SK-N-SH (cell line): ENCODE data around the gene TIMM23. TPM values are rescaled to one million over a fixed set of nuclear protein-coding genes. Genes with fewer than 3 reads are reported as not detected.

Experiments
- CTCF ChIA-PET: fragments of 300-600, 350-600 bp; formaldehyde crosslinking; extraction: SDS; loops from one replicate; lab custom pipeline; 2021; lab: Yijun Ruan, JAX
- POLR2A ChIA-PET: fragments of 350-600 bp; sonication (Branson Sonifier 250); formaldehyde crosslinking; extraction: SDS; loops from one replicate; lab custom pipeline; 2020; ENCODE audit warnings: antibody characterized with exemption, inconsistent platforms; lab: Yijun Ruan, JAX
- DNase-seq: peaks from one replicate; pipeline ENCODE4 v3.0.0; 2012
- H2AFZ ChIP-seq: fragments of 200-600 bp; sonication (generic); 2 replicates; pipeline ENCODE4 v1.8.1; 2016; ENCODE audit warnings: antibody characterized with exemption, mild to moderate bottlenecking, low read depth
- H3F3A ChIP-seq: fragments of 200-600 bp; sonication (generic); replicated peaks from 2 replicates; pipeline ENCODE3; 2016; ENCODE audit warnings: antibody characterized with exemption, mild to moderate bottlenecking; ENCODE audit not compliant: insufficient read depth
- H3K27ac ChIP-seq, 2 experiments: fragments of 200-500 bp in 1 of 2; fragments of 200-600 bp in 1 of 2; sonication (Bioruptor generic) in 1 of 2; sonication (generic), shearing (Covaris generic) in 1 of 2; 2 replicates each; pipeline versions ENCODE4 v1.5.1 to v1.6.1; 2014 to 2016; ENCODE audit warnings: low read depth in 2 of 2, inconsistent platforms in 1 of 2, low read length in 1 of 2, mild to moderate bottlenecking in 1 of 2, mixed read lengths in 1 of 2
- H3K27me3 ChIP-seq: fragments of 200-600 bp; sonication (generic), shearing (Covaris generic); 2 replicates; pipeline ENCODE4 v1.6.1; 2016; ENCODE audit warnings: mixed run types; ENCODE audit not compliant: insufficient read depth
- H3K36me3 ChIP-seq, 2 experiments: fragments of 200-500 bp in 1 of 2; fragments of 200-600 bp in 1 of 2; sonication (Bioruptor generic) in 1 of 2; sonication (generic) in 1 of 2; replicated peaks in 1 of 2; 2 replicates each; pipeline versions ENCODE3 to v1.5.1; 2014 to 2016; ENCODE audit warnings: low read length in 1 of 2, mild to moderate bottlenecking in 1 of 2; ENCODE audit not compliant: insufficient read depth in 2 of 2, control insufficient read depth in 1 of 2
- H3K4me1 ChIP-seq, 2 experiments: fragments of 200-500 bp in 1 of 2; fragments of 200-600 bp in 1 of 2; sonication (Bioruptor generic) in 1 of 2; sonication (generic), shearing (Covaris generic) in 1 of 2; 2 replicates each; pipeline versions ENCODE4 v1.5.1 to v1.6.1; 2014 to 2016; ENCODE audit warnings: low read depth in 1 of 2, low read length in 1 of 2, mixed run types in 1 of 2; ENCODE audit not compliant: insufficient read depth in 2 of 2, control insufficient read depth in 1 of 2
- H3K4me2 ChIP-seq: fragments of 200-600 bp; sonication (generic), shearing (Covaris generic); 2 replicates; pipeline ENCODE4 v1.6.1; 2017; ENCODE audit warnings: mixed run types
- H3K4me3 ChIP-seq, 2 experiments: fragments of 200-500 bp in 1 of 2; fragments of 200-600 bp in 1 of 2; sonication (Bioruptor generic) in 1 of 2; sonication (generic), shearing (Covaris generic) in 1 of 2; 2 replicates each; pipeline versions ENCODE4 v1.5.1 to v1.8.1; 2014 to 2016; ENCODE audit warnings: low read depth in 2 of 2, inconsistent platforms in 1 of 2, low read length in 1 of 2, mild to moderate bottlenecking in 1 of 2, mixed read lengths in 1 of 2, moderate library complexity in 1 of 2
- H3K79me2 ChIP-seq: fragments of 200-600 bp; sonication (generic); 2 replicates; pipeline ENCODE4 v1.8.1; 2017; ENCODE audit warnings: mild to moderate bottlenecking; ENCODE audit not compliant: insufficient read depth
- H3K9ac ChIP-seq: fragments of 200-600 bp; sonication (generic); 2 replicates; pipeline ENCODE4 v1.6.1; 2017; ENCODE audit warnings: mixed run types
- H3K9me2 ChIP-seq: fragments of 200-600 bp; sonication (generic); 2 replicates; pipeline ENCODE4 v1.6.1; 2017; ENCODE audit warnings: mixed run types
- H3K9me3 ChIP-seq: fragments of 200-600 bp; sonication (generic); 2 replicates; pipeline ENCODE4 v1.6.1; 2017; ENCODE audit warnings: mixed run types, mild to moderate bottlenecking, moderate library complexity
- H4K20me1 ChIP-seq: fragments of 200-600 bp; sonication (generic); 2 replicates; pipeline ENCODE4 v1.6.1; 2017; ENCODE audit warnings: mild to moderate bottlenecking, mixed run types; ENCODE audit not compliant: insufficient read depth
- ELF1 ChIP-seq: IDR thresholded peaks from 2 replicates; pipeline ENCODE4 v1.4.0; 2012
- FOXM1 ChIP-seq: IDR thresholded peaks from 2 replicates; pipeline ENCODE4 v1.4.0; 2012; ENCODE audit warnings: low read depth, mild to moderate bottlenecking
- JUND ChIP-seq: IDR thresholded peaks from 2 replicates; pipeline ENCODE4 v1.4.0; 2012
- MEF2A ChIP-seq: IDR thresholded peaks from 2 replicates; pipeline ENCODE4 v1.4.0; 2012; ENCODE audit warnings: low read depth, borderline replicate concordance
- MXI1 ChIP-seq: IDR thresholded peaks from 2 replicates; pipeline ENCODE4 v1.6.1; 2012; ENCODE audit warnings: mild to moderate bottlenecking, low read depth, low read length, improper control_type of control experiment
- NRF1 ChIP-seq: IDR thresholded peaks from 2 replicates; pipeline ENCODE4 v1.6.1; 2012; ENCODE audit warnings: low read depth, mild to moderate bottlenecking, low read length
- RAD21 ChIP-seq: IDR thresholded peaks from 2 replicates; pipeline ENCODE4 v1.6.1; 2012; ENCODE audit warnings: mild to moderate bottlenecking, low read length
- SMC3 ChIP-seq: IDR thresholded peaks from 2 replicates; pipeline ENCODE4 v1.6.1; 2012; ENCODE audit warnings: low read depth, low read length, improper control_type of control experiment
- WGBS: methylation state at CpG from one replicate; pipeline ENCODE4 v1.1.6; 2017; ENCODE audit warnings: low lambda C conversion rate; 5-methylcytosine and 5-hydroxymethylcytosine counted together
- polyA plus RNA-seq, 3 experiments: library from polyadenylated mRNA; depleted of rRNA; stranded (reverse); fragments of >200 nt; gene quantifications; 2 replicates each; pipeline ENCODE4 v1.2.3, GENCODE V29; 2012
- TF ChIP-seq, protein P1 (sequence below): IDR thresholded peaks from 2 replicates; pipeline ENCODE4 v1.4.0; 2012; ENCODE audit warnings: low read depth, borderline replicate concordance
- TF ChIP-seq, protein P2 (sequence below): IDR thresholded peaks from 2 replicates; pipeline ENCODE4; 2012
- TF ChIP-seq, protein P3 (sequence below): IDR thresholded peaks from 2 replicates; pipeline ENCODE4 v1.6.1; 2012; ENCODE audit warnings: mild to moderate bottlenecking, low read depth, low read length, moderate library complexity
- TF ChIP-seq, protein P4 (sequence below): fragments of 200-600 bp; sonication (generic); IDR thresholded peaks from 2 replicates; pipeline ENCODE4 v1.6.1; 2017; ENCODE audit warnings: antibody characterized with exemption, mild to moderate bottlenecking, moderate library complexity

Gene TIMM23
- polyA plus RNA-seq, 1 of the 3 experiments (the other 2 are of a cell fraction), result 87.0 TPM

DNA sequence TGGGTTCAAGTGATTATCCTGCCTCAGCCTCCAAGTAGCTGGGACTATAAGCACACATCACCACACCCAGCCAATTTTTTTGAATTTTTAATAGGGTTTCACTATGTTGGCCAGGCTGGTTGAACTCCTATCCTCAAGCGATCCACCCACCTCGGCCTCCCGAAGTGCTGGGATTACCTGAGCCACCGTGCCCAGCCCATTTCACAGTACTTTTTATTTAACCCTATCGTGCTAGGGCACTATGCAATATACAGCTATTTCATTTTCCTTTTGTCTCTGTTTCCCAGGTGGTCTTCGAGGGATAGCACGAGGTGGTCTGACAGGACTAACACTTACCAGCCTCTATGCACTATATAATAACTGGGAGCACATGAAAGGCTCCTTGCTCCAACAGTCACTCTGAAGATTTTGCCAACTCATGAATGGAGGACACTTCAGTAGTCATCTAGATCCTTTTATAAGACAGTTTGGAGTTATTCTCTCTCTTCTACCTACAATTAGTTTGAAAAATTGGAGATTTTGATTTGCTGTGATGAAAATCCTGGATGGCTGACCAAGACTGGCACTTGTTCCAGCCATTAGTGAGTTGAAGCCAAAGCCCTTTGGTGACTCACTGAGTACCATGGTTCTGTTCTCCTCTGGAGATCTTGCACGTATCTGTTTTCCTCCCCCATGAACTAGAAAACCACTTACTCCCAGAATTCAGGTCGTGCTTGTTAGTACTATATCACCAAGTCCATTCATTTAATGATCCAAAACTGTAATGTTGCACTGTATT lies 30.8 kb downstream of the TIMM23 start:
- H3K4me1 ChIP-seq, result no peaks in the 10 kb centered on the region; a peak in 1 of 4 replicates
- H3F3A ChIP-seq, result peaks cover 50% of the 10 kb centered on the region
- H3K27me3 ChIP-seq, result no peaks in the 10 kb centered on the region
- DNase-seq, result no peak
- no peak overlapping the region for H3K9ac ChIP-seq
- H3K79me2 ChIP-seq, result peaks cover 21% of the 10 kb centered on the region
- H3K36me3 ChIP-seq, result peaks cover 60 to 84% of the 10 kb centered on the region in 2 experiments
- H3K4me2 ChIP-seq, result no peak overlapping the region
- no peaks in the 10 kb centered on the region for H3K9me3 ChIP-seq
- POLR2A ChIA-PET, result no interaction called here
- 94% methylated on average over 9 of the region's 9 CpGs for WGBS
- no peaks in the 10 kb centered on the region for H3K9me2 ChIP-seq
- no peak overlapping the region for H3K27ac ChIP-seq
- H3K4me3 ChIP-seq, result no peak overlapping the region
- H2AFZ ChIP-seq, result no peak overlapping the region
- CTCF ChIA-PET, result interaction anchor here (0.7 to 0.8 kb wide), 2 partner anchors 14 to 251 kb away, joined by 3 read pairs; no protein-coding TSS in a partner anchor
- TF ChIP-seq, protein P1, sequence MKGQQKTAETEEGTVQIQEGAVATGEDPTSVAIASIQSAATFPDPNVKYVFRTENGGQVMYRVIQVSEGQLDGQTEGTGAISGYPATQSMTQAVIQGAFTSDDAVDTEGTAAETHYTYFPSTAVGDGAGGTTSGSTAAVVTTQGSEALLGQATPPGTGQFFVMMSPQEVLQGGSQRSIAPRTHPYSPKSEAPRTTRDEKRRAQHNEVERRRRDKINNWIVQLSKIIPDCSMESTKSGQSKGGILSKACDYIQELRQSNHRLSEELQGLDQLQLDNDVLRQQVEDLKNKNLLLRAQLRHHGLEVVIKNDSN, result no peak
- no peak for TF ChIP-seq RAD21
- TF ChIP-seq, protein P2, sequence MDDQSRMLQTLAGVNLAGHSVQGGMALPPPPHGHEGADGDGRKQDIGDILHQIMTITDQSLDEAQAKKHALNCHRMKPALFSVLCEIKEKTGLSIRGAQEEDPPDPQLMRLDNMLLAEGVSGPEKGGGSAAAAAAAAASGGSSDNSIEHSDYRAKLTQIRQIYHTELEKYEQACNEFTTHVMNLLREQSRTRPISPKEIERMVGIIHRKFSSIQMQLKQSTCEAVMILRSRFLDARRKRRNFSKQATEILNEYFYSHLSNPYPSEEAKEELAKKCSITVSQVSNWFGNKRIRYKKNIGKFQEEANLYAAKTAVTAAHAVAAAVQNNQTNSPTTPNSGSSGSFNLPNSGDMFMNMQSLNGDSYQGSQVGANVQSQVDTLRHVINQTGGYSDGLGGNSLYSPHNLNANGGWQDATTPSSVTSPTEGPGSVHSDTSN, result no peak
- TF ChIP-seq SMC3, result no peak
- TF ChIP-seq MXI1, result no peak
- TF ChIP-seq, protein P3, sequence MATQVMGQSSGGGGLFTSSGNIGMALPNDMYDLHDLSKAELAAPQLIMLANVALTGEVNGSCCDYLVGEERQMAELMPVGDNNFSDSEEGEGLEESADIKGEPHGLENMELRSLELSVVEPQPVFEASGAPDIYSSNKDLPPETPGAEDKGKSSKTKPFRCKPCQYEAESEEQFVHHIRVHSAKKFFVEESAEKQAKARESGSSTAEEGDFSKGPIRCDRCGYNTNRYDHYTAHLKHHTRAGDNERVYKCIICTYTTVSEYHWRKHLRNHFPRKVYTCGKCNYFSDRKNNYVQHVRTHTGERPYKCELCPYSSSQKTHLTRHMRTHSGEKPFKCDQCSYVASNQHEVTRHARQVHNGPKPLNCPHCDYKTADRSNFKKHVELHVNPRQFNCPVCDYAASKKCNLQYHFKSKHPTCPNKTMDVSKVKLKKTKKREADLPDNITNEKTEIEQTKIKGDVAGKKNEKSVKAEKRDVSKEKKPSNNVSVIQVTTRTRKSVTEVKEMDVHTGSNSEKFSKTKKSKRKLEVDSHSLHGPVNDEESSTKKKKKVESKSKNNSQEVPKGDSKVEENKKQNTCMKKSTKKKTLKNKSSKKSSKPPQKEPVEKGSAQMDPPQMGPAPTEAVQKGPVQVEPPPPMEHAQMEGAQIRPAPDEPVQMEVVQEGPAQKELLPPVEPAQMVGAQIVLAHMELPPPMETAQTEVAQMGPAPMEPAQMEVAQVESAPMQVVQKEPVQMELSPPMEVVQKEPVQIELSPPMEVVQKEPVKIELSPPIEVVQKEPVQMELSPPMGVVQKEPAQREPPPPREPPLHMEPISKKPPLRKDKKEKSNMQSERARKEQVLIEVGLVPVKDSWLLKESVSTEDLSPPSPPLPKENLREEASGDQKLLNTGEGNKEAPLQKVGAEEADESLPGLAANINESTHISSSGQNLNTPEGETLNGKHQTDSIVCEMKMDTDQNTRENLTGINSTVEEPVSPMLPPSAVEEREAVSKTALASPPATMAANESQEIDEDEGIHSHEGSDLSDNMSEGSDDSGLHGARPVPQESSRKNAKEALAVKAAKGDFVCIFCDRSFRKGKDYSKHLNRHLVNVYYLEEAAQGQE, result no peak
- TF ChIP-seq ELF1, result no peak
- no peak for TF ChIP-seq JUND
- no peak for TF ChIP-seq NRF1
- TF ChIP-seq, protein P4, sequence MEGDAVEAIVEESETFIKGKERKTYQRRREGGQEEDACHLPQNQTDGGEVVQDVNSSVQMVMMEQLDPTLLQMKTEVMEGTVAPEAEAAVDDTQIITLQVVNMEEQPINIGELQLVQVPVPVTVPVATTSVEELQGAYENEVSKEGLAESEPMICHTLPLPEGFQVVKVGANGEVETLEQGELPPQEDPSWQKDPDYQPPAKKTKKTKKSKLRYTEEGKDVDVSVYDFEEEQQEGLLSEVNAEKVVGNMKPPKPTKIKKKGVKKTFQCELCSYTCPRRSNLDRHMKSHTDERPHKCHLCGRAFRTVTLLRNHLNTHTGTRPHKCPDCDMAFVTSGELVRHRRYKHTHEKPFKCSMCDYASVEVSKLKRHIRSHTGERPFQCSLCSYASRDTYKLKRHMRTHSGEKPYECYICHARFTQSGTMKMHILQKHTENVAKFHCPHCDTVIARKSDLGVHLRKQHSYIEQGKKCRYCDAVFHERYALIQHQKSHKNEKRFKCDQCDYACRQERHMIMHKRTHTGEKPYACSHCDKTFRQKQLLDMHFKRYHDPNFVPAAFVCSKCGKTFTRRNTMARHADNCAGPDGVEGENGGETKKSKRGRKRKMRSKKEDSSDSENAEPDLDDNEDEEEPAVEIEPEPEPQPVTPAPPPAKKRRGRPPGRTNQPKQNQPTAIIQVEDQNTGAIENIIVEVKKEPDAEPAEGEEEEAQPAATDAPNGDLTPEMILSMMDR, result no peak
- no peak for TF ChIP-seq FOXM1
- no peak for TF ChIP-seq MEF2A
- peaks cover 8% of the 10 kb centered on the region; the same call in 1 of the 2 replicates for H4K20me1 ChIP-seq
